ENCODE data around the gene PML.

The PML gene

GRCh38 chr15:74038707-74039655, 44.5 kb downstream of the PML start:
- Histone ChIP-seq H3K36me3 (ENCODE audit: control insufficient read depth, low read depth, low read length) (peaks cover 3% of the 10 kb centered on the region), H3K9me3 (ENCODE audit: control insufficient read depth, low read depth, low read length) (no peaks in the 10 kb centered on the region), H3K9ac (ENCODE audit: low read length) (no peak overlapping the region), H3K27me3 (ENCODE audit: control insufficient read depth, insufficient read depth, low read length) (no peaks in the 10 kb centered on the region), H3K4me1 (ENCODE audit: control insufficient read depth, low read depth, low read length) (peaks cover 6% of the 10 kb centered on the region), H3K27ac (ENCODE audit: low read length) (no peak overlapping the region), H3K4me3 (ENCODE audit: low read length) (no peak overlapping the region)

DNA sequence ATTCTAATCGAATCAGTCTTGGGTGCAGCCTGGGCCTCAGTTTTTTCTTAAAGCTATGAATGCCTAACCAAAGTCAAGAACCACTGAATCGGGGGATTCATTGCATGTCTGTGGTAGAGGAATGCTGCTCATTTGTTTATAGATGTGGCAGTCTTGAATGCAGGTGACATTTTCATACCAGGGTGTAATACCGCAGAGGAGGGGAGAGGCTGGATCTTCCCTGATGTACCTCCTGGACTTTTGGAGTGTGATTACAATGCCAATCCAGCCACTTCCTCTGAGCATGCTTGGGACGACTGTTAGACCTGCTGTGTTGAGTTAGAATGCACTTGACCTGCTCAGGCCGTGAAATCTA, 45.1 kb downstream of the PML start:
- peaks cover 3% of the 10 kb centered on the region for H3K36me3 ChIP-seq (ENCODE audit: control insufficient read depth, low read depth, low read length)
- peaks cover 6% of the 10 kb centered on the region for H3K4me1 ChIP-seq (ENCODE audit: control insufficient read depth, low read depth, low read length)
- H3K27ac ChIP-seq (ENCODE audit: low read length), result no peak overlapping the region
- no peaks in the 10 kb centered on the region for H3K9me3 ChIP-seq (ENCODE audit: control insufficient read depth, low read depth, low read length)
- H3K4me3 ChIP-seq (ENCODE audit: low read length), result no peak overlapping the region
- H3K27me3 ChIP-seq (ENCODE audit: control insufficient read depth, insufficient read depth, low read length), result no peaks in the 10 kb centered on the region
- no peak overlapping the region for H3K9ac ChIP-seq (ENCODE audit: low read length)

GRCh38 chr15:74040109-74040850, 45.8 kb downstream of the PML start:
- Histone ChIP-seq H3K9me3 (ENCODE audit: control insufficient read depth, low read depth, low read length) (no peaks in the 10 kb centered on the region), H3K9ac (ENCODE audit: low read length) (no peak overlapping the region), H3K4me1 (ENCODE audit: control insufficient read depth, low read depth, low read length) (peaks cover 6% of the 10 kb centered on the region), H3K36me3 (ENCODE audit: control insufficient read depth, low read depth, low read length) (peaks cover 3% of the 10 kb centered on the region), H3K27ac (ENCODE audit: low read length) (no peak overlapping the region), H3K4me3 (ENCODE audit: low read length) (no peak overlapping the region), H3K27me3 (ENCODE audit: control insufficient read depth, insufficient read depth, low read length) (no peaks in the 10 kb centered on the region)

DNA sequence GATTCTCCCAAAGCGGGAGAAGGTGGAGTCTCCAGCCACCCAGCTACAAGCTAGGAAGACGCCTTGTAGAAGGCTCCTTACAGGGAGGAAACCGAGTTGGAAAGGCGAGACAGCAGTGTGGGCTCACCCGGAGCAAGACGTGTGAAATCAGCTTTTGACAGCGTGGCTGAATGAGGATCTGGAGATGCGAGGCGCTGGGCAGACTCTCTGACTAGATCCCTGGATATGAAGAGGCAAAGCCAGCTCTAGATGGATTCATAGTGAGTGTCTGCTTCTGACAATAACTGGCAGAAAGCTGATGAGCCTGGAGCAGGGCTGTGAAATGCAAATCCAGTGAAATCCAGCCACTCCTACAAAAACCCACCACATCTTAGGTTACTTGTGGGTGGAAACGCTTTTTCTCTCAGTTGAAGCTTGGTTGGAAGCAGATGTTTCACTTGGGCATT, 46.8 kb downstream of the PML start:
- H3K27me3 ChIP-seq (ENCODE audit: control insufficient read depth, insufficient read depth, low read length), result no peaks in the 10 kb centered on the region
- H3K9ac ChIP-seq (ENCODE audit: low read length), result no peak overlapping the region
- H3K27ac ChIP-seq (ENCODE audit: low read length), result no peak overlapping the region
- H3K4me3 ChIP-seq (ENCODE audit: low read length), result no peak overlapping the region
- H3K9me3 ChIP-seq (ENCODE audit: control insufficient read depth, low read depth, low read length), result no peaks in the 10 kb centered on the region
- H3K36me3 ChIP-seq (ENCODE audit: control insufficient read depth, low read depth, low read length), result no peaks in the 10 kb centered on the region
- H3K4me1 ChIP-seq (ENCODE audit: control insufficient read depth, low read depth, low read length), result peaks cover 6% of the 10 kb centered on the region

DNA sequence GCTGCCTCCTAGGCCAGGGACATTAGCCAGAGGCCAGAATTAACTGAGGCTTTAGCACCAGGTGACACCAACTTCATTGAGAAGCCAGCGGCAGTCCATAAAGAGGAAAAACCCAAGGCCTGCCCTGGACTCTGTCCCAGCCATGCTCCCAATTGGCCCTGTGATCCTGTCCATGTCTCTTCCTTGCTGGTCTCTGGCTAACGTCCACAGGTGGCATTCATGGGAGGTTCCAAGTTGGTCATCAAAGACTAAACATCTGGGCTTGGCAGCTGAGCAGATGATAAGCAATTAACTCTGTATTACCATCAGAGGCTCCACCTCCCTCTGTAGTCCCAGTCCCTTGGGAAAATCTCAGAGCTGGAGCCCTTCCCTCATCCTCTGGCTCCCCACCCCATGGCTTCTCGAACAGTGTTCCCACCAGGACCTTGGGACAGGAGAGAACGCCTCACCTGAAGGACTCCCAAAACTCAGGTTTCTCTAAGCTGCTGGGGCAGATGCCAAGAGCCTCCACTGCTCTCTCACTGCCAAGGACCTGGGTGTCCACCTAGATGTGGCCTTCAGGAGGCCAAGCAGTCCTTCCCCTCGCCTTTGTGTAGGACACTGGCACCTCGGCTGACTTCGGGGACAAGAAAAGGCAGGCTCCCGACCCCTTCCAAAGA, 47.4 kb downstream of the PML start:
- Histone ChIP-seq H3K4me3 (ENCODE audit: low read length) (no peak overlapping the region), H3K27ac (ENCODE audit: low read length) (no peak overlapping the region), H3K9ac (ENCODE audit: low read length) (no peak overlapping the region), H3K27me3 (ENCODE audit: control insufficient read depth, insufficient read depth, low read length) (no peaks in the 10 kb centered on the region), H3K4me1 (ENCODE audit: control insufficient read depth, low read depth, low read length) (peaks cover 6% of the 10 kb centered on the region), H3K36me3 (ENCODE audit: control insufficient read depth, low read depth, low read length) (no peaks in the 10 kb centered on the region), H3K9me3 (ENCODE audit: control insufficient read depth, low read depth, low read length) (no peaks in the 10 kb centered on the region)

- no peaks in the 10 kb centered on the region for H3K9me3 ChIP-seq (ENCODE audit: control insufficient read depth, low read depth, low read length)
- H3K4me1 ChIP-seq (ENCODE audit: control insufficient read depth, low read depth, low read length), result peaks cover 6% of the 10 kb centered on the region
- H3K9ac ChIP-seq (ENCODE audit: low read length), result no peak overlapping the region
- H3K27me3 ChIP-seq (ENCODE audit: control insufficient read depth, insufficient read depth, low read length), result no peaks in the 10 kb centered on the region
- H3K4me3 ChIP-seq (ENCODE audit: low read length), result no peak overlapping the region
- no peak overlapping the region for H3K27ac ChIP-seq (ENCODE audit: low read length)
- no peaks in the 10 kb centered on the region for H3K36me3 ChIP-seq (ENCODE audit: control insufficient read depth, low read depth, low read length)
Observed at GRCh38 chr15:74042603-74043424, 48.3 kb downstream of the PML start.

- H3K27me3 ChIP-seq (ENCODE audit: control insufficient read depth, insufficient read depth, low read length), result no peaks in the 10 kb centered on the region
- no peaks in the 10 kb centered on the region for H3K9me3 ChIP-seq (ENCODE audit: control insufficient read depth, low read depth, low read length)
- H3K36me3 ChIP-seq (ENCODE audit: control insufficient read depth, low read depth, low read length), result no peaks in the 10 kb centered on the region
- no peak overlapping the region for H3K4me3 ChIP-seq (ENCODE audit: low read length)
- peaks cover 10% of the 10 kb centered on the region for H3K4me1 ChIP-seq (ENCODE audit: control insufficient read depth, low read depth, low read length)
- H3K9ac ChIP-seq (ENCODE audit: low read length), result no peak overlapping the region
- H3K27ac ChIP-seq (ENCODE audit: low read length), result no peak overlapping the region
Observed at GRCh38 chr15:74043425-74044266, 49.1 kb downstream of the PML start.

GRCh38 chr15:74044267-74045110, 50.0 kb downstream of the PML start:
- Histone ChIP-seq H3K27me3 (ENCODE audit: control insufficient read depth, insufficient read depth, low read length) (no peaks in the 10 kb centered on the region), H3K9ac (ENCODE audit: low read length) (no peak overlapping the region), H3K4me3 (ENCODE audit: low read length) (no peak overlapping the region), H3K27ac (ENCODE audit: low read length) (no peak overlapping the region), H3K4me1 (ENCODE audit: control insufficient read depth, low read depth, low read length) (peaks cover 10% of the 10 kb centered on the region), H3K36me3 (ENCODE audit: control insufficient read depth, low read depth, low read length) (no peaks in the 10 kb centered on the region), H3K9me3 (ENCODE audit: control insufficient read depth, low read depth, low read length) (no peaks in the 10 kb centered on the region)

DNA sequence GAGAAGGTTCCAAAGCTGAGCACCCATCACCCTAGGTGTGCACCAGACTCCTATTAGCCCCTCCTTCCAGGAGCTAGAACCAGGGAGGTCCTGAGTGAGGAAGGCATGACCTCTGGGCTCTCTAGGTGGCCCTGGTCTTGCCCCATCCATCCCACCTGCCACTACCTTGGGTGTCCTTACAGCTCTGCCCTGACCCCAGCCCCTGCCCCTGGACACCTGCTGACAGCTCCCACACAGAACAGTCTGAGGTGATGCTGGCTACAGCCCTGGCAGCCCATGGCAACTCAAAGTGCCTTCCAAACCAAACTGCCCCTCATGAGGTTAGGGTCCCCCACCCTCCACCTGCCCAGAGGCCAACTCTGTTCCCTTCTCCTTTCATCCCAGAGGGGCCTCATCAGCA, 50.7 kb downstream of the PML start:
- H3K9ac ChIP-seq (ENCODE audit: low read length), result no peak overlapping the region
- no peak overlapping the region for H3K4me3 ChIP-seq (ENCODE audit: low read length)
- no peaks in the 10 kb centered on the region for H3K9me3 ChIP-seq (ENCODE audit: control insufficient read depth, low read depth, low read length)
- no peaks in the 10 kb centered on the region for H3K27me3 ChIP-seq (ENCODE audit: control insufficient read depth, insufficient read depth, low read length)
- H3K27ac ChIP-seq (ENCODE audit: low read length), result no peak overlapping the region
- no peaks in the 10 kb centered on the region for H3K36me3 ChIP-seq (ENCODE audit: control insufficient read depth, low read depth, low read length)
- peaks cover 9% of the 10 kb centered on the region for H3K4me1 ChIP-seq (ENCODE audit: control insufficient read depth, low read depth, low read length)
